ENCODE results near the gene GPD1.
A peak's percentile ranks its signal among the peaks of the same experiment; 100 is the strongest.

GPD1 gene

DNA sequence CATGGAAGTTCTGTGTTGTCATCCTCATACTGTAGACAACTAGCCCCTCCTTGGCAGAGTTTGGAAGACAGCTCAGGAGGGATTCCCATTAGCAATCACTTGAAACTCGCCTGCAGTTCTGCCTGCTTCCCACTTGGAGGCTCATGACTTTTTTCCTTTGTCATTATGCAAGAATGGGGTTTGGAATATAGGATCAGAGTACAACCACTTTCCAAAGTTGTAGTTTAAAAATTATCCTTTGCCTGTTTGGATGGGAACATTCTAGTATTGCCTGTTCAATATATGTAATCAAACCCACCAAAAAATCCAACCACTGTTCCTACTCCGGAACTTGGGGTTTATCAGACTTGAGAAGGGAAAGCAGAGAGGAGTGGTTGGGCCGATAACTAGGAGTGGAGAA is 2.1 kb upstream of the GPD1 start:
- no peak for DNase-seq (ENCODE audit: low read depth)

DNA sequence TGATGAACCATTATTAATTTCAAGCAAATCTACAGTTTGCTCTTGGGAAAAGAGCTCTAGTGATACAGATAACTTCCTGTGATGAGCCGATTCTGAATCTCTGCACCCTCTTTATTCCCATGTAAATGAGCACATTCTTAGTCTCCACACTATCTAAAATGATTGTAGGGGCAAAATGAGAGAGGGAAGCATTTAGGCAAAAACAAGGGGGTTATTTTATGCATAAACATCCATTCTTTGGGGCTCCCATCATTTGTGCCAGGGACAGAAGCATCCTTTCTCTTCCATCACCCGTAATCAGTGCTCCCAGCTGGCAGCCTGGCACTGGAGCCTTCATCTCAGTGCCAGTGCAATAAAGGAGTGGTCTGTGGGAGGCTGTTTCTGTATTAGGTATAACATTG is 1.7 kb upstream of the GPD1 start:
- DNase-seq (ENCODE audit: low read depth): no peak

- DNase-seq (ENCODE audit: low read depth): no peak
These were observed 1.0 kb upstream of the GPD1 start for GRCh38 chr12:50102646-50103309.

- DNase-seq (ENCODE audit: low read depth): no peak
These were observed 457 bp upstream of the GPD1 start for GRCh38 chr12:50103351-50103750.

- no peak for DNase-seq (ENCODE audit: low read depth)
These were observed 884 bp downstream of the GPD1 start for GRCh38 chr12:50104417-50105366.

DNA sequence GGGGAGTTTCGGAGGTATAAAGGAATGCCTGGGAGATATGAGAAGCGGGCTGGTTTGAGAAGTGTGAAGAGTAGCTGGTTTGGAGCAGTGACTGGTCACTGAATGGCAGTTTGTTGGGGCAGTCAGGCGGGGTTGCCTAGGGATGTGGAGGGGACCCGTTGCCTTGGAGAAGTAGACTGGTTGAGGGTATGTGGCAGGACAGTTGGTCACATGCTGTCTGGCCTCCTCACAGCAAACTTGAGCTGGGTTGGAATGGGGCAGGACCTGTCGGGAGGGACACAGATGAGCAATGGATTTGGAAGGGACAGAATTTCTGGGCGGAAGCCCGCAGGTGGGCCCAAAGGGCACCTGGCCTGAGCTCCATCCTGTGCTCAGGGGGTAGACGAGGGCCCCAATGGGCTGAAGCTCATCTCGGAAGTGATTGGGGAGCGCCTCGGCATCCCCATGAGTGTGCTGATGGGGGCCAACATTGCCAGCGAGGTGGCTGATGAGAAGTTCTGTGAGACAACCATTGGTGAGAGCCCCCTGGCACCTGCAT is 2.2 kb downstream of the GPD1 start:
- no peak for DNase-seq (ENCODE audit: low read depth)

GRCh38 chr12:50106907-50107306 is 3.1 kb downstream of the GPD1 start:
- no peak for DNase-seq (ENCODE audit: low read depth)

DNA sequence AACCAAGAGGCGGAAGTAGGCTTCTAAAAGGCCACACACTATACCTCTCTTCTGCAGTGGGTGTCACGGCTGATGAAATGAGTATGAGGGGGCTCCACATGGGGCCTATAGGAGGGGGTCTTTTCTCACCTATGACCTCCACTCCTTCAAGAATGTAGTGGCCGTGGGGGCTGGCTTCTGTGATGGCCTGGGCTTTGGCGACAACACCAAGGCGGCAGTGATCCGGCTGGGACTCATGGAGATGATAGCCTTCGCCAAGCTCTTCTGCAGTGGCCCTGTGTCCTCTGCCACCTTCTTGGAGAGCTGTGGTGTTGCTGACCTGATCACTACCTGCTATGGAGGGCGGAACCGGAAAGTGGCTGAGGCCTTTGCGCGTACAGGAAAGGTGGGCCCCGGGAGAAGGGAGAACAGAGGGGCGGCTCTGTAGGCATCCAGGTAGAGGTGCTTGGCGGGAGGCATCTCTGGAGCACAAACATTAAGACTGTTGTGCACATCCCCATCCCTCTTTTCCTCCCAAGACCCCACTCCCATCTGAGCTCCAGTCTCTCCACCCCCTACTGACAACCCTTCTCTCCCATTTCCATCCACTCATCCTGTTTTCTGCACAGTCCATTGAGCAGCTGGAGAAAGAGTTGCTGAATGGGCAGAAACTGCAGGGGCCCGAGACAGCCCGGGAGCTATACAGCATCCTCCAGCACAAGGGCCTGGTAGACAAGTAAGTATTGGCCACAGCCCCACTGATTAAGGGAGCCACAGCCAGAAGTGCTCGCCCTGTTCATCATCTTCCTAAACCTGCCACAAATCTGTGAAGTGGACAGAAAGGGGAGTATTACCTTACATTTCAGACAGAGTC is 3.8 kb downstream of the GPD1 start:
- no peak for DNase-seq (ENCODE audit: low read depth)

DNA sequence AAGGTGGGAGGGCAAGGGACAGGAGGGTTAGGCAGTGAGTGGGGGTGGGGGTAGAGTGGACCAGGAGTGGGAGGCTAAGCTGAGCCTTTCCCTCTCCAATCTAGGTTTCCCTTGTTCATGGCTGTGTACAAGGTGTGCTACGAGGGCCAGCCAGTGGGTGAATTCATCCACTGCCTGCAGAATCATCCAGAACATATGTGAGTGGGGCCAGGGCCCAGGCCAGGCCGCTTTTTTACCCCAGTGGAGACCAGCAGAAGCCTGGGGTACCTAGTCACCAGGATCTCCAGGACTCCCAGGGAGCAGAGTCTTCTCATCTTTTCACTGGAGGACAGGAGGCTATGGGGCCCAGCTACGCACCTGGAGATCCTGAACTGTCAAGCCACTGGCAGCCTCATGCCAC is 5.5 kb downstream of the GPD1 start:
- DNase-seq (ENCODE audit: low read depth): no peak

GRCh38 chr12:50110127-50110761 is 6.4 kb downstream of the GPD1 start:
- DNase-seq (ENCODE audit: low read depth): no peak

GRCh38 chr12:50110762-50111351 is 7.0 kb downstream of the GPD1 start:
- DNase-seq (ENCODE audit: low read depth): no peak

- no peak for DNase-seq (ENCODE audit: low read depth)
These were observed 7.5 kb downstream of the GPD1 start for GRCh38 chr12:50111395-50111692.

DNA sequence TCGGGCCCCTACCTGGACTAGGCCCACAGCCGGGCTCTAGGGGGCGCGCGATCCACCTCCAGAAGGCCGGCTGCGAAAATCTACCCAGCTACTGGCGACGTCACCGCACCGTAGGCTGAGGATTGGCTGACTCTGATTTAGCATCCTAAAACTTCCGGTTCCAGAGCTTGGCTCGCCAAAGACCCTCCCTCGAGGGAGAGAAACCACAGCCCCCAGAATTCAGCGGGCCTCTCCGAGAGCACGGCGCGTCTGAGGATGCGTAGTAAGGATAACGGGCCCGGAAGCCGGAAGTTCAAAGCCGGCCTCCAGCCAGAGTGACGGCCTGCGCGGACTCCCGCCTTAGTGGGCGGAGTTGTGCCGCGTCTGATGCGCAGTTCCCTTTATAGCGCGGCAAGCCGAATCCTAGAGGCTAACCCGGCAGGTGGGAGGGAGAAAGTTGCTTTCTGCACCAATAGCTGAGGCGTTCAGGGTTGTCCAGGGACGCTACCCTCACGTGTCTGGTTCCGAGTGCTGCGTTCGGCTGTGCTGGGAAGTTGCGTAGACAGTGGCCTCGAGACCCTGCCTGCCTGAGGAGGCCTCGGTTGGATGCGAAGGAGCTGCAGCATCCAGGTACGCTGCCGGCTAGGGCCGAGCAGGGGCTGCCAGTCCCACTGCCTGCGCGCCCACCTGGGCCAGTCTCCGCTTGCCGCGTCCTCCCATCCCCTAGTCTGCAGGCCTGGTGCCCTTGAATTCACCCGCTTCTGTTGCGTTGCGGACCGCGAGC is 8.1 kb downstream of the GPD1 start, which contains the start of gene COX14:
Gene COX14 (plus strand): TSS at position 544 of the 763 bp plus-strand sequence. CDS start 7,808 bp downstream, outside the sequence.
- DNase-seq (ENCODE audit: low read depth): peak; percentile 96

- DNase-seq (ENCODE audit: low read depth): no peak
These were observed 8.8 kb downstream of the GPD1 start for GRCh38 chr12:50112456-50113218.

DNA sequence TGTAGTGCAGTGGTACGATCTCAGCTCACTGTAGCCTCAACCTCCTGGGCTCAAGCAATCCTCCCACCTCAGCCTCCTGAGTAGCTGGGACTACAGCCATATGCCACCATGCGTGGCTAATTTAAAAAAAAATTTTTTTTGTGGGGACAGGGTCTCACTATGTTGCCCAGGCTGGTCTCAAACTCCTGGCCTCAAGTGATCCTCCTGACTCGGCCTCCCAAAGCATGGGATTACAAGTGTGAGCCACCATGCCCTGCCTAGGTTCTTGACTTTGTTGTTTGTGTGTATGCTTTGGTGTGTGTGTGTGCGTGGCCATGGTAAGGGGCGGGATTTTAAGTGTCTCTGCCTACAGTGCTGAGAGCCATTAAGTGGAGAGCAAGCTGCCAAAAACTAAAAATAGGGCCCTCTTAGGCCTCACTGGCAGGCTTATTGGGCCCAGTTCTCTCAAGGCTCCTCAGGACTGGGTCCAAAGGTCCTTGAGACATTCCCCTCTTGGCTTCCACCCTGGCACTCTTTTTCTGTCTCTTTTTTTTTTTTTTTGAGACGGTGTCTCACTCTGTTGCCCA is 13.3 kb downstream of the GPD1 start:
- no peak for DNase-seq (ENCODE audit: low read depth)

DNA sequence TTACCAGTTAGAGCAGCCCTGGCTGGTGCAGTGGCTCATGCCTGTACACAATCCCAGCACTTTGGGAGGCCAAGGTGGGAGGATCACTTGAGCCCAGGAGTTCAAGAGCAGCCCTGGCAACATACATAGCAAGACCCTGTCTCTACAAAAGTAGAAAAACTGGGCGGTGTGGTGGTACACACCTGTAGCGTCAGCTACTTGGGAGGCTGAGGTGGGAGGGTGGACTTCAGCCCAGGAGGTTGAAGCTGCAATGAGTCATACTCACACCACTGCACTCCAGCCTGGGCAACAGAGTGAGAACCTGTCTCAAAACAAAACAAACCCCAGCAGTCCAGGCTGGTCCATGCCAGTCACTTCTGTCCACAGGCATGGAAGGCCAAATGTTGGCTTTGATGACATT is 15.6 kb downstream of the GPD1 start:
- DNase-seq (ENCODE audit: low read depth): no peak

- no peak for DNase-seq (ENCODE audit: low read depth)
These were observed 16.7 kb downstream of the GPD1 start for GRCh38 chr12:50120521-50120920.

DNA sequence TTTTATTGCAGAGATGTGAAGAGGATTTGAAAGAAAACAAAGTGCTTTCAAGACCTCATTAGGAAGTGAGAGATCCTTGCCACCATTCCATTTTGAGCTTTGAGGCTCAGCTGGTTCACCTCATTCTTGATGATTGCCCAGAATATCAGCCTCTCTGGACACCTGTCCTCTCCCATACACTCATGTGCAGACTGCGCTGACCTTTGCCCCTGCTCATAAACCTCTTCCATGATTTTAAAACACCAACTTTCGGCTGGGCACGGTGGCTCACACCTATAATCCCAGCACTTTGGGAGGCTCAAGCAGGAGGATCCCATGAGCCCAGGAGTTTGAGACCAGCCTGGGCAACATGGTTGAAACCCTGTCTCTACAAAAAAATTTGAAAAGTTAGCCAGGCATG is 17.1 kb downstream of the GPD1 start:
- no peak for DNase-seq (ENCODE audit: low read depth)

DNA sequence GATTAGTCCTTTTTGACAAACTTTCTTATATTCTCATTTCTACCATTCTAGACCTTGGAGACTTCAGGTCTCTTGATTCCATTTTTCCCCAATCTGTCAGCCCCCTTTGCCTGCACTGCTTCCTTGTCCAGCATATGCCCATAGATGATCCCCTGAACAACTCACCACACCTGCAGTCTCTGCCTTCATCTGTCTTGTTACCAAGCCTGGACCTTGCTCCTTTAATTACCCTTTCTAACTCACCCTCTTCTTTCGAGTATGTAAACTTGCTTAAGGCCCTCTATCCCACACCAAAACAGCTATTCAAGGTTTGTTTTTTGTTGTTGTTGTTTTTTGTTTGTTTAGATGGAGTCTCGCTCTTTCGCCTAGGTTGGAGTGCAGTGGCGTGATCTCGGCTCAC is 17.8 kb downstream of the GPD1 start:
- DNase-seq (ENCODE audit: low read depth): no peak

GRCh38 chr12:50123203-50123602 is 19.4 kb downstream of the GPD1 start:
- DNase-seq (ENCODE audit: low read depth): no peak
